NT2/D1 (cell line): ENCODE results near the gene ORMDL3.

Experiments
- DNase-seq: peaks from one replicate; pipeline ENCODE4 v3.0.0-alpha.2; 2011; ENCODE audit warnings: low read depth, low spot score
- H3K27me3 ChIP-seq: 2 replicates; pipeline ENCODE4 v1.6.0; 2011; ENCODE audit warnings: mild to moderate bottlenecking; ENCODE audit not compliant: insufficient read length, insufficient read depth
- H3K36me3 ChIP-seq: 2 replicates; pipeline ENCODE4 v1.6.1; 2011; ENCODE audit warnings: mild to moderate bottlenecking, low read length, mixed read lengths; ENCODE audit not compliant: insufficient read depth, insufficient read length
- H3K4me1 ChIP-seq: 2 replicates; pipeline ENCODE4 v1.5.1; 2011; ENCODE audit not compliant: insufficient read depth, insufficient read length
- H3K4me3 ChIP-seq: 2 replicates; pipeline ENCODE4 v1.5.1; 2011; ENCODE audit warnings: low read depth; ENCODE audit not compliant: insufficient read length
- H3K9ac ChIP-seq: 2 replicates; pipeline ENCODE4 v1.6.0; 2011; ENCODE audit warnings: low read depth; ENCODE audit not compliant: insufficient read length
- H3K9me3 ChIP-seq: 2 replicates; pipeline ENCODE4 v1.5.1; 2011; ENCODE audit warnings: mild to moderate bottlenecking, low read length; ENCODE audit not compliant: insufficient read depth
- SUZ12 ChIP-seq: IDR thresholded peaks from 2 replicates; pipeline ENCODE4 v1.6.1; 2011; ENCODE audit not compliant: insufficient read length, insufficient read depth; ENCODE audit errors: extremely low read depth
- YY1 ChIP-seq: IDR thresholded peaks from 2 replicates; pipeline ENCODE4 v1.6.1; 2011; ENCODE audit not compliant: insufficient read length, insufficient read depth
- ZNF274 ChIP-seq: IDR thresholded peaks from 2 replicates; pipeline ENCODE4 v1.6.1; 2011; ENCODE audit warnings: mild to moderate bottlenecking, low read depth, low read length

Gene ORMDL3

GRCh38 chr17:39922006-39922405, 5.4 kb downstream of the ORMDL3 start:
- no peaks in the 10 kb centered on the region for H3K27me3 ChIP-seq
- no peak overlapping the region for H3K9ac ChIP-seq
- TF ChIP-seq ZNF274 (no peak), SUZ12 (no peak)
- H3K36me3 ChIP-seq: peaks cover 68% of the 10 kb centered on the region
- no peak for DNase-seq
- peaks cover 25% of the 10 kb centered on the region for H3K4me1 ChIP-seq
- no peak overlapping the region for H3K4me3 ChIP-seq
- H3K9me3 ChIP-seq: no peaks in the 10 kb centered on the region

DNA sequence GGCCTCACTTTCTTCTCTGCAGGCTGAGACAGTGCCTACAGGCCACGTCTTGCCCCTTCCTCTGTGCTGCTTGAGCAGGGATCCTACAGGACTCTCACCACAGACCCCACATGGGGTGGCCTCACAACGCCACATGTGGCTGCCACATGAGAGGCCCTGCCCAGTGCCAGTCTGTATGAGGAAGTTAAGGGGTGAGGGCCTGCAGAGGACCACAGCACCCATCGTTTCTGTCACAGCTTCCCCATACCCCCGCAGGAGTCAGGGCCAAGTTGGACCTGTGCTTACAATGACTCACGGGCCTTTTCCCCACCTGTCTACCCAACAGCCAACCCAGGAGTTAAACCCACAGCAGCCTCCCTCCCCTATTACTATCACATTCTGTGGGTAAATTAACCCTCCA, 6.1 kb downstream of the ORMDL3 start:
- no peak overlapping the region for H3K9ac ChIP-seq
- no peaks in the 10 kb centered on the region for H3K27me3 ChIP-seq
- H3K36me3 ChIP-seq: peaks cover 74% of the 10 kb centered on the region
- H3K4me1 ChIP-seq: peaks cover 23% of the 10 kb centered on the region
- DNase-seq: no peak
- H3K9me3 ChIP-seq: no peaks in the 10 kb centered on the region
- no peak overlapping the region for H3K4me3 ChIP-seq
- TF ChIP-seq ZNF274 (no peak), SUZ12 (no peak), YY1 (no peak)

GRCh38 chr17:39920218-39921210, 6.9 kb downstream of the ORMDL3 start:
- H3K4me1 ChIP-seq: peaks cover 21% of the 10 kb centered on the region
- no peak overlapping the region for H3K9ac ChIP-seq
- no peak overlapping the region for H3K4me3 ChIP-seq
- peaks cover 78% of the 10 kb centered on the region for H3K36me3 ChIP-seq
- TF ChIP-seq ZNF274 (no peak), SUZ12 (no peak), YY1 (no peak)
- DNase-seq: no peak
- no peaks in the 10 kb centered on the region for H3K9me3 ChIP-seq
- H3K27me3 ChIP-seq: no peaks in the 10 kb centered on the region

- Histone ChIP-seq H3K4me3 (no peak overlapping the region), H3K9me3 (no peaks in the 10 kb centered on the region), H3K4me1 (peaks cover 9% of the 10 kb centered on the region), H3K36me3 (peaks cover 71% of the 10 kb centered on the region), H3K9ac (no peak overlapping the region), H3K27me3 (no peaks in the 10 kb centered on the region)
- TF ChIP-seq YY1 (no peak), ZNF274 (no peak), SUZ12 (no peak)
- no peak for DNase-seq
Observed at GRCh38 chr17:39919087-39919683, 8.2 kb downstream of the ORMDL3 start.

GRCh38 chr17:39916918-39917317, 10.5 kb downstream of the ORMDL3 start:
- Histone ChIP-seq H3K4me3 (no peak overlapping the region), H3K27me3 (no peaks in the 10 kb centered on the region), H3K4me1 (no peaks in the 10 kb centered on the region), H3K9ac (no peak overlapping the region), H3K9me3 (no peaks in the 10 kb centered on the region), H3K36me3 (peaks cover 57% of the 10 kb centered on the region)
- TF ChIP-seq ZNF274 (no peak), SUZ12 (no peak), YY1 (no peak)
- no peak for DNase-seq

DNA sequence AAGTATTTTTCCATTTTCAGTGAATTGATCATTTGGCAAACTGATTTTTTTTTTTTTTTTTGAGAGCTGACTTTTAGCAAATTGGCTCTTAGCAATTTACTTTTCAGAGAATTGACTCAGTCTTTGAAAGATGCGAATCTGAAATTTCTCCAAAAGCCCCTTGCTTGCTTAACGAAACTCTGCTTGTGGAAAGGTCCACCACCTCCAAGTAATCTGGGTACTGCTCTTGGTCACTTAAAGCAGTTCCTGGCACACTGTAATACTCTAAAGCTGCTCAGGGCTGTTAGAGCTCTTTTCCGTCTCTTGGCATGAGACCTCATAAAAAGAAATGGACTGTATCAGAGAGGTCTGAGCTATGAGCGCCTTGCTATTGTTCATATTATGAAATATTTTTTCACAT, 11.8 kb downstream of the ORMDL3 start:
- no peaks in the 10 kb centered on the region for H3K27me3 ChIP-seq
- H3K4me1 ChIP-seq: peaks cover 2% of the 10 kb centered on the region
- H3K36me3 ChIP-seq: peaks cover 56% of the 10 kb centered on the region
- no peak overlapping the region for H3K4me3 ChIP-seq
- no peak for TF ChIP-seq SUZ12
- no peak for TF ChIP-seq YY1
- TF ChIP-seq ZNF274: no peak
- no peaks in the 10 kb centered on the region for H3K9me3 ChIP-seq
- no peak for DNase-seq
- no peak overlapping the region for H3K9ac ChIP-seq

DNA sequence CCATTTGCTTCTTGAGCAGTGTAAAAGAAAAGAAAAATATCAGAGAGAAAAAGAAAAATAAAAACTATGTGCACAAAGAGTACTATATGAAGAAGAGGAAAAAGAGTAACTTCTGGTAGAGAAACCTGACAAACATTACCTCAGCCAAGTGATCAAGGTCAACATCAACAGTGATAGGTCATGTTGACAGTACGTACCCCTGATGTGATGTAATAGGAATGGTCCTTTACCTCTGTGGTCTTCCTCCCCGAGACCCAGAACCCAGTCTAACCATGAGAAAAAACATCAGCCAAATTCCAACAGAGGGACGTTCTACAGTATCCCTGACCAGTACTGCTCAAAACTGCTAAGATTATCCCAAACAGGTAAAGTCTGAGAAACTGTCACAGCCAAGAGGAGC, 13.4 kb downstream of the ORMDL3 start:
- Histone ChIP-seq H3K4me1 (peaks cover 2% of the 10 kb centered on the region), H3K36me3 (peaks cover 57% of the 10 kb centered on the region), H3K27me3 (no peaks in the 10 kb centered on the region), H3K9ac (no peak overlapping the region), H3K9me3 (no peaks in the 10 kb centered on the region), H3K4me3 (no peak overlapping the region)
- DNase-seq: no peak
- no peak for TF ChIP-seq YY1
- TF ChIP-seq ZNF274: no peak
- TF ChIP-seq SUZ12: no peak
